Measurements from ENCODE around the gene KREMEN1.

Gene KREMEN1

GRCh38 chr22:29049655-29050263, 23.1 kb upstream of the KREMEN1 start:
- no peak for DNase-seq

- DNase-seq, result no peak
Observed at GRCh38 chr22:29050457-29050856, 22.4 kb upstream of the KREMEN1 start.

- no peak for DNase-seq
Observed at GRCh38 chr22:29053048-29053702, 19.7 kb upstream of the KREMEN1 start.

- no peak for DNase-seq
Observed at GRCh38 chr22:29054251-29054767, 18.5 kb upstream of the KREMEN1 start.

- DNase-seq, result no peak
Observed at GRCh38 chr22:29055192-29055830, 17.5 kb upstream of the KREMEN1 start.

- no peak for DNase-seq
Observed at GRCh38 chr22:29056472-29056871, 16.4 kb upstream of the KREMEN1 start.

GRCh38 chr22:29060251-29060869, 12.5 kb upstream of the KREMEN1 start:
- no peak for DNase-seq

- DNase-seq, result no peak
Observed at GRCh38 chr22:29060931-29061330, 11.9 kb upstream of the KREMEN1 start.

GRCh38 chr22:29061773-29062172, 11.1 kb upstream of the KREMEN1 start, which contains the start of gene C22orf31:
TSS of gene C22orf31 (minus strand) at chr22:29061831. CDS start at chr22:29061792, 39 bp downstream.
- DNase-seq, result no peak

- DNase-seq, result no peak
Observed at GRCh38 chr22:29062286-29062821, 10.5 kb upstream of the KREMEN1 start.

GRCh38 chr22:29065468-29066190, 7.2 kb upstream of the KREMEN1 start:
- DNase-seq, result no peak

GRCh38 chr22:29069463-29069862, 3.4 kb upstream of the KREMEN1 start:
- DNase-seq, result no peak

- no peak for DNase-seq
Observed at GRCh38 chr22:29070490-29070889, 2.3 kb upstream of the KREMEN1 start.

GRCh38 chr22:29071261-29072045, 1.4 kb upstream of the KREMEN1 start:
- DNase-seq, result peak; percentile 48

- peak; percentile 88 for DNase-seq
Observed at GRCh38 chr22:29072193-29072978, 449 bp upstream of the KREMEN1 start.

GRCh38 chr22:29073618-29074275, 912 bp downstream of the KREMEN1 start:
- DNase-seq, result peak; percentile 45

GRCh38 chr22:29074276-29074772, 1.5 kb downstream of the KREMEN1 start:
- no peak for DNase-seq

- no peak for DNase-seq
Observed at GRCh38 chr22:29078036-29078868, 5.4 kb downstream of the KREMEN1 start.

GRCh38 chr22:29078869-29079207, 6.0 kb downstream of the KREMEN1 start:
- no peak for DNase-seq

All from activated T-cell treated with anti-CD3 and anti-CD28 coated beads, Interleukin-2, amount 50 U/mL, for 1 hour (primary cell).